Central memory CD8-positive, alpha-beta T cell (primary cell): ENCODE data around the gene COL5A3.

Source experiments
- ATAC-seq: fragments of 150-1000 bp; cut with Tn5 transposase; replicated peaks from 2 replicates; pipeline ENCODE4 v1.10.0; 2022; ENCODE audit warnings: mild to moderate bottlenecking, moderate FRiP score, moderate number of reproducible peaks; ENCODE audit not compliant: poor library complexity, severe bottlenecking; ENCODE audit errors: extremely low read depth
- DNase-seq, 2 donors: peaks; one replicate each; pipeline ENCODE4 v3.0.0; 2021; ENCODE audit warnings: low spot score in 2 of 2
- H3K27ac Mint-ChIP-seq: one replicate; pipeline ENCODE4 v1.8.0; 2022; ENCODE audit warnings: low read depth, mild to moderate bottlenecking, moderate library complexity, mixed read lengths
- H3K27me3 Mint-ChIP-seq: one replicate; pipeline ENCODE4 v1.8.0; 2022; ENCODE audit warnings: mixed read lengths
- H3K36me3 Mint-ChIP-seq: one replicate; pipeline ENCODE4 v1.8.0; 2022; ENCODE audit warnings: mild to moderate bottlenecking, moderate library complexity, mixed read lengths; ENCODE audit not compliant: insufficient read depth
- H3K4me1 Mint-ChIP-seq: one replicate; pipeline ENCODE4 v1.8.0; 2022; ENCODE audit warnings: mixed read lengths
- H3K4me3 Mint-ChIP-seq: one replicate; pipeline ENCODE4 v1.8.0; 2022; ENCODE audit warnings: mild to moderate bottlenecking, moderate library complexity, mixed read lengths
- H3K9me3 Mint-ChIP-seq: one replicate; pipeline ENCODE4 v1.8.0; 2022; ENCODE audit warnings: mixed read lengths

COL5A3 gene

DNA sequence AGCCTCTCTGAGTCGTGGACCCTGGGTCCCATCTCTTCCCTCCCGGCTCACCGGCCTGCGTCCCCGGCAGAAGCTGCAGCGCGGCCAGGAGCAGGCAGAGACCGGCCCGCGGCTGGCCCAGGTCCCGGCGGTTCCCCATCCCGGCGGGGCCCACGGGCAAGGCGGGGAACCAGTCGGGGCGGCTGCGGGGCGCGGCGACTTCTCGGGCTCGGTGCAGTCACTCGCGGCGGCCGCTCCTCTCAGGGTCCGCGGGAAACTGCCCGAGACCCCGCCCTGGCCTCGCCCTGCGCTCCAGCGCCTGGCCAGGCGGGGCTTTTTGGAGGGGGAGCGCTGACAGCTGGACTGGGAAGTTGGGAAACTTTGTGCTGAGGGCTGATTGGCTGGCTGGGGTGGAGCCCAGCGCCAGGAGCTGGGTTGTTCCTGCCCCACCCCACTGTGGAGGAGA, at the start of gene COL5A3:
Gene COL5A3 (minus strand): TSS at position 258 of the 445 bp plus-strand sequence. CDS start 119 bp downstream, at position 139.
- DNase-seq (no peak), ATAC-seq (no peak)
- Mint-ChIP-seq H3K4me1 (peaks cover 32% of the 10 kb centered on the region), H3K9me3 (no peaks in the 10 kb centered on the region), H3K27me3 (peaks cover 83% of the 10 kb centered on the region), H3K4me3 (peak within 1 kb of the TSS; percentile 25), H3K27ac (peak within 1 kb of the TSS; percentile 8), H3K36me3 (peaks cover 10% of the 10 kb centered on the region)

DNA sequence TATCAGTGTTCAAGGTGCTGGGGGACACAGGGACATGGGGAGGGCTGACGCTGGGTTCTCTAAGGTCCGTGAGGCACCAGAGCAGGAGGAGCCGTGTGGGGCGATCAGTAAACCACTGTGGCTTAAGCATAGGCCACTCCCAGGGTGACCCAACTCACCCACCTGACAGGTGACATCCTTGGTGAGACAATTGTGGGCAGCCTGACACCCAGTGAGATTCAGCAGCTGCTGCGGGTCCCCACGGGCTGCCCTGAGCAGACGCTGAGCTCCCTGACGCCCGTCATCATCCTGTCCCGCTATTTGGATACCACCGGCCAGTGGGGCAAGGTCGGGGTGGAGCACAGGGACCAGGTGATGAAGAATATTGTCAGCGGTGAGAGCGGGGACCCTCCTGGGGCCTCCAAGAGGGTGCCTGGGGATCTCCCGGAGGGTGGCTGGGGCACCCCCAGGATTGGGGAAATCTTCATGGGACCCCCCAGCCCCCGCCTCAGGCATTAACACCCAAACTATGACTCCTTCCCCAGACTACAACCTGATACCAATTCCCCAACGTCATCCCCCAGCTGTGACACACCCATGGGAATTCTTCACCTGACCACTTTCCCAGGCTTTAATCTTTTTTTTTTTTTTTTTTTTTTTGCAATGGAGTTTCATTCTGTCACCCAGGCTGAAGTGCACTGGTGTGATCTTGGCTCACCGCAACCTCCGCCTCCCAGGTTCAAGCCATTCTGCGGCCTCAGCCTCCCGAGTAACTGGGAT, 42.5 kb upstream of the COL5A3 start:
- H3K36me3 Mint-ChIP-seq: no peaks in the 10 kb centered on the region
- peaks cover 14% of the 10 kb centered on the region for H3K27me3 Mint-ChIP-seq
- DNase-seq: no peak
- H3K4me3 Mint-ChIP-seq: no peak overlapping the region
- H3K9me3 Mint-ChIP-seq: no peaks in the 10 kb centered on the region
- no peak overlapping the region for H3K27ac Mint-ChIP-seq
- H3K4me1 Mint-ChIP-seq: peaks cover 7% of the 10 kb centered on the region
- ATAC-seq: no peak

DNA sequence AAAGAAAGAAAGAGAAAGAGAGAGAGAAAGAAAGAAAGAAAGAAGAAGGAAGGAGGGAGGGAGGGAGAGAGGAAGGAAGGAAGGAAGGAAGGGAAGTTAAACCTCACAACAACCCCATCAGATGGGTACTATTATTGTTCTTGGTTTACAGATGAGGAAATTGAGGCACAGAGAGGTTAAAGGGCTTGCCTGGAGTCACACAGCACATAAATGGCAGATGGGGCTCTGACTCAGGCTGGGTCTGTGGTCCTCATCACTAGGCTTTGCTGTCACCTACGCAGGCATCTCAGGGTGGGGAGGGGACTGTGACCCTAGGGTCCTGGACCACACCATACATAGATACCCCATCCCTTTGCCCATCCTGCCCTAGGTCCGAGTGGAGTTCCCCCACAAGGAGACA, 39.3 kb upstream of the COL5A3 start:
- no peak for DNase-seq
- Mint-ChIP-seq H3K4me3 (no peak overlapping the region), H3K27ac (no peak overlapping the region), H3K36me3 (no peaks in the 10 kb centered on the region), H3K4me1 (peaks cover 7% of the 10 kb centered on the region), H3K27me3 (peaks cover 30% of the 10 kb centered on the region), H3K9me3 (no peaks in the 10 kb centered on the region)
- no peak for ATAC-seq

DNA sequence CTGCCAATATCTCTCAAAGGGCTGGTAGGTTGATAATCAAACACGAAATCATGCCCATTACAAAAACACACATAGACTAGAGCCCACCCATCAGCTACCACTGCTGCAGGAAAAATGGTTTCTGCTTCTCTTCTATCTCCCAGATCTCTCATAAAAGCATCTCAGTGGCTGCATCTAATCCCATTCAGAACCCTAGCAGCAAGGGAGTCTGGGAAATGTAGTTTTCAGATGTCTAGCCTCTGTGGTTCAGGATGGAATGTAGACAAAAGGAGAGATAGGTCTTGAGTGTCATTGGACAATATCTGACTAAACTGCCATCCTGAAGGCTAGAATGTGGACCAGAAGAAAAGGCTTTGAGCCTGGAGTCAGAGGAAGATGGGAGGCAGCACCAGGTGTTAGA, 35.1 kb upstream of the COL5A3 start:
- Mint-ChIP-seq H3K9me3 (no peaks in the 10 kb centered on the region), H3K27ac (no peak overlapping the region), H3K27me3 (peaks cover 69% of the 10 kb centered on the region), H3K36me3 (no peaks in the 10 kb centered on the region), H3K4me1 (peaks cover 7% of the 10 kb centered on the region), H3K4me3 (no peak overlapping the region)
- DNase-seq (no peak), ATAC-seq (no peak)

DNA sequence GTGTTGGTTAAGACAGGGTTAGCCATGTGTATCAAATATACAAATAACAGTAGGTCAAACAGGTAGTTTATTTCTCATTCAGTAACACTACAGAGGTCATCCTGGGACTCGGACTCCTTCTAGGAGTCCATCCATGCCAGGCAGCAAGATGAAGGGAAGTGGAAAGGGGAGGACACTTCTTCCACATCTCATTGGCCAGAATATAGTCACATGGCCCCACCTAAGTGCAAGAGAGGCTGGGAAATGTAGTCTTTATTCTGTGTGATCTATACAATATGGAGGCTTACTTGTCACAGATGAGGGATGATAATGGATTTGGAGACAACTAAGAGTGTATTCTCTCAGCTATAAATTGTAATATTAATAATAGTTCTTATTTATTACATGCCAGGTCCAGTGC, 34.1 kb upstream of the COL5A3 start:
- Mint-ChIP-seq H3K9me3 (no peaks in the 10 kb centered on the region), H3K4me1 (peaks cover 7% of the 10 kb centered on the region), H3K27ac (no peak overlapping the region), H3K4me3 (no peak overlapping the region), H3K36me3 (no peaks in the 10 kb centered on the region), H3K27me3 (peaks cover 72% of the 10 kb centered on the region)
- DNase-seq (no peak), ATAC-seq (no peak)

DNA sequence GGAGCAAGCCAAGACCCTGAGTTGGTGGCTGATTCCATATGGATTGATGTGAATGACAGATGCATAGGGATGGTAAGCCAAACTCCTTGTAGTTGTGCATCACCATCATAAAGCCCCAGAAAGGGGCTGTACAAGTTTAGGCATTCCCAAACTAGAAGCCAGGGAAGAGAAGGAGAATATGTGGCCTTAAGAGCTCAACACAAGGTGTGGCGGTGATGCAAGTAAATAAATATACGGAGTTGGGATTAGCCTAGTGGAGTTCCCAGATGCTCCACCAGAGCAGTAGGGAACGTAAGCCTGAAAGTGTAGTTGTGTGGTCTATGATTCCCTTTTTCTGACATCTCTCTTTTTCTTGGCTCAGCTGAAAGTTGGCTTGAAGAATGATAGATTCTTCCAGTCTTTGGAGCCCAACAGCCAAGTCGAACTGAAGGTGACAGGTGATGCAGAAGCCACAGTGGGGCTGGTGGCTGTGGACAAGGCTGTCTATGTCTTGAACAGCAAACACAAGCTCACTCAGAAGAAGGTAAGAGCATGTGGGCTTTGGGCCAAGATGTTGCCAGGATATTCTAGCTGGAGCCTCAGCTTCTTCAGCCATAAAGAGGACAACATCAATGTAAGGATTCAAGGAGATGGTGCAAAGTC, 33.1 kb upstream of the COL5A3 start:
- no peaks in the 10 kb centered on the region for H3K36me3 Mint-ChIP-seq
- H3K27ac Mint-ChIP-seq: no peak overlapping the region
- H3K4me1 Mint-ChIP-seq: peaks cover 3% of the 10 kb centered on the region
- no peak for DNase-seq
- H3K27me3 Mint-ChIP-seq: peaks cover 82% of the 10 kb centered on the region
- H3K9me3 Mint-ChIP-seq: no peaks in the 10 kb centered on the region
- H3K4me3 Mint-ChIP-seq: no peak overlapping the region
- ATAC-seq: no peak

DNA sequence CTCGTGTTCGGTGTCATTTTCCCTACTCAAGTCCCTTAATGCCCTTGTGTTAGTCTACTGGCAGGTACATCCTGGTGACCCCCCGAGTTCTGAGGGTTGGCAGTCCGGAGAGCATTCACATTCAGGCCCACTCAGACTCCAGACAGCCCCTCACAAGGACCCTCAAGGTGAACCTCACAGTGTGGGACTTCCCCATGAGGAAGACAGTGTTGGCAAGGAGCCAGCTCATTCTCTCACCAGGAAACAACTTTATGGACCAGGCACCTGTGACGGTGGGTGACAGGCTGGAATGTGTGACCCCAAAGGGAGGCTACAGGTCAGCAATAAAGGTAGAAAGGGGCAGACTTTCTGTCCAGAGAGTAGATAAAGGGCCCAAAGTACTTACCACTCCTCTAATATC, 27.5 kb upstream of the COL5A3 start:
- no peak for ATAC-seq

DNA sequence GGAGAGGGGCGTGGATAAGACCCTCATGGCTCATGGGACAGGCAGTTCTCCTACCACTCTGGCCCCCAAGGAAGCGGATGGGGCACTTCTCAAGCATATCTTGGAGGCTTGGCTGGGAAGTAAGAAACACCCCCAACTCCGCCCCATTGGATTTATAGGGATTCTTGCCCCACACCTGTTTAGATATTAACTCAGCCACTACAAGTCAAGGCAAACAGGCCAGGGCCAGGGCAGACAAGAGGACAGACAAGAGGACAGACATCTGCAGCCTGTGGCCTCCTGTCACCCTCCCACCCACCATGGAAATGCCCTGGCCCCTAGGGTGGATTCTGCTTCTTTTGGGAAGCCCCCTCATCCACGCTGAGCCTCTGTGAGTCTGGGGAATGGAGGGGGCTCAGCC, 27.1 kb upstream of the COL5A3 start:
- no peak for ATAC-seq

More for the DNA sequence above, 27.5 kb upstream of the COL5A3 start:
- Mint-ChIP-seq H3K27me3 (peaks cover 53% of the 10 kb centered on the region), H3K4me3 (no peak overlapping the region), H3K36me3 (no peaks in the 10 kb centered on the region), H3K9me3 (no peaks in the 10 kb centered on the region), H3K27ac (no peak overlapping the region), H3K4me1 (no peaks in the 10 kb centered on the region)
- DNase-seq: no peak

DNA sequence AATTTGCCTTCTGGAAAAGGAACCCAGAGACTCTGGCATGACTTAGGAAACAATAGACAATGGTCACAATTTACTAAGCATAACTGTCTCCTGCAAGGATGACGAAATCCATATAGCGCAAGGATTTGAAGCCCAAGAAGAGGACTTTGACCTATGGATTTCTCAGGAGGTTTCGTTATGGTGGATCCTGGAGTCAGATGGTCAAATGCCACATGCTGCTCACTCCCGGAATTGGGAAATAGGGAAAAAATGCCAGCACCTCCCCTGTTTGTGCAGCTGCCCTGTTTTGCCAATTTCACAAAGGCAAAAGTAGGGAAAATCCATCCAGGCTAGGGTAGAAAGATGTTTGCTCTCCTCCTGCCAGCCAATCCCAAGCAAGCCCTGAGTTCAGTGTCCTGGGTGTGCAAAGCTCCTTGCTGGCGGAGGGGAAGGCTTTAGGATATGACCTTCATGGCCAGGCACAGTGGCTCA, 26.3 kb upstream of the COL5A3 start:
- Mint-ChIP-seq H3K36me3 (no peaks in the 10 kb centered on the region), H3K27ac (no peak overlapping the region), H3K4me3 (no peak overlapping the region), H3K9me3 (no peaks in the 10 kb centered on the region), H3K27me3 (peaks cover 52% of the 10 kb centered on the region), H3K4me1 (no peaks in the 10 kb centered on the region)
- no peak for ATAC-seq
- DNase-seq: no peak

More for the DNA sequence above, 27.1 kb upstream of the COL5A3 start:
- Mint-ChIP-seq H3K27me3 (peaks cover 53% of the 10 kb centered on the region), H3K4me3 (no peak overlapping the region), H3K9me3 (no peaks in the 10 kb centered on the region), H3K4me1 (no peaks in the 10 kb centered on the region), H3K36me3 (no peaks in the 10 kb centered on the region), H3K27ac (no peak overlapping the region)
- no peak for DNase-seq

DNA sequence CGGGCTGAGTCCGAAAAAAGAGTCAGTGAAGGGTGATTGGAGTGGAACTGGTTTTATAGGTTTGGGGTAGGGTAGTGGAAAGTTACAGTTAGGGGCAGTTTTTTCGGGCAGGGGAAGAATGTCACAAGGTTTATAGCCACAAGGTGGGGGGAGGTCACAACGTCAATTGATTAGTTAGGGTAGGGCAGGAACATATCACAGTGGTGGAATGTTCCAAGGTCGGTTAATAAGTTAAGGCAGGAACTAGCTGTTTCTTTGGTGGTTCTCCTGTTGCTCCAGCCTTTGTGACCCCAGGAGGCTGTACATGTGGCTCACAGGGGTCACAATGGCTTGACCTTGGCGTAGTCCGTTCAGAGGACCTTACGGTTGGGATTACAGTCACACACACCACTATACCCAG, 23.3 kb upstream of the COL5A3 start:
- Mint-ChIP-seq H3K27me3 (peaks cover 29% of the 10 kb centered on the region), H3K36me3 (no peaks in the 10 kb centered on the region), H3K4me3 (no peak overlapping the region), H3K4me1 (no peaks in the 10 kb centered on the region), H3K9me3 (no peaks in the 10 kb centered on the region), H3K27ac (no peak overlapping the region)
- no peak for ATAC-seq
- DNase-seq: no peak

DNA sequence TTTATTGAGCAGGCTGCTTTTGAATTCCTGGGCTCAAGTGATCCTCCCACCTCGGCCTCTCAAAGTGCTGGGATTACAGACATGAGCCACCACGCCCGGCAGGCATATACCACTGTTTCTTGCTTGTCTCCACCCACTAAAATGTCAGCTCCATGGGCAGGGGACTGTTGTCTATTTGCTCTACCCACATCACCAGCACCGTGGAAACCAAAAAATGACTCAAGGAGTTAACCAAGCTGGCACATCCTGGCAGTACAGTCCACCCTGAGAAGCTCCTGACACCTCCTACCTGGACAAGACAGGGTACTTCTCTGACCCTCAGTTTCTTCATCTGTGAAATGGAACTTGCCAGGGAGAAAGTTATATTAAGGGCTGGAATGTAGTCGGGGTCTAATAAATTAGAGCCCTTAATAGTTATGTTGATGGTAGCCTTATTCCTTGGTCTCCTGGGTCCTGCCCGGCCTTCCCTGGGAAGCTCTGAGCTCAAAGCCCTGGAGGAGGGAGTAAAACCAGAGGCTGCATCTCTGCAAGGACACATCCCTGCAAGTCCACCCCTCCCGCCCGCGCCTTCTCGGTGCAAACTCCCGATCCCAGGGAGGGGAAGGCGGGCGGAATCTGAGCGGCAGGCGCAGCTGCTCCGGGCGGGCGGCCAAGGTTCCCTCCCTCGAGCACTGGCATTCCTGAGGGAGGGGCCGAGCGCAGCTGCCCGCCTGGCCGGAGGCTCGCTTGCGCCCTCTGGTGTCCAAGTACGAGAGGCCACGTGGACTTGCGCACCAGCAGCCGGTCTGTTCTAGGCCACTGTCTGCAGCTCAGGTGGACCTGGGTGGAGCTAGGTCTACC, 17.1 kb upstream of the COL5A3 start:
- Mint-ChIP-seq H3K4me3 (no peak overlapping the region), H3K27ac (no peak overlapping the region)

DNA sequence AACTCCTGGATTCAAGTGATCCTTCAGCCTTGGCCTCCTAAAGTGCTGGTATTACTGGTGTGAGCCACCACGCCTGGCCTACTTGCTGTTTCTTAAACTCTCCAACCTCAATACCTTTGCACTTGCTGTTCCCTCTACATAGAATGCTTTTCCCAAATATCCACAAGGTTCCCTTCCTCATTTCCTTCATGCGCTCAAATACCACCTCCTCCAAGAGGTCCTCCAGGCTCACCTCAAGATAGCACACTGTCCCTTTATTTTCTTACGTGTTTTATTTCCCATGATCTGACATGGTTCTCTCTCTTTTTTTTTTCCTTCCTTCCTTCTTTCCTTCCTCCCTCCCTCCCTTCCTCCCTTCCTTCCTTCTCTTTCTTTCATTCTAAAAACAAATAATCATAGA, 16.4 kb upstream of the COL5A3 start:
- no peak for DNase-seq
- no peak overlapping the region for H3K4me3 Mint-ChIP-seq

More for the DNA sequence above, 17.1 kb upstream of the COL5A3 start:
- no peaks in the 10 kb centered on the region for H3K9me3 Mint-ChIP-seq
- peak; percentile 32 for ATAC-seq
- H3K4me1 Mint-ChIP-seq: no peaks in the 10 kb centered on the region
- peaks cover 17% of the 10 kb centered on the region for H3K27me3 Mint-ChIP-seq
- DNase-seq: peak; percentile 48 to 62
- no peaks in the 10 kb centered on the region for H3K36me3 Mint-ChIP-seq

More for the DNA sequence above, 16.4 kb upstream of the COL5A3 start:
- ATAC-seq: no peak
- Mint-ChIP-seq H3K36me3 (no peaks in the 10 kb centered on the region), H3K27ac (no peak overlapping the region), H3K9me3 (no peaks in the 10 kb centered on the region), H3K4me1 (peaks cover 1% of the 10 kb centered on the region), H3K27me3 (peaks cover 15% of the 10 kb centered on the region)
